NCI-H187 (cell line): Measurements from ENCODE around the gene KLHL25.

Experiments used
- DNase-seq, 2 experiments: peaks; one replicate each; lab custom pipeline; 2025; lab: John Stamatoyannopoulos, UW

The KLHL25 gene

DNA sequence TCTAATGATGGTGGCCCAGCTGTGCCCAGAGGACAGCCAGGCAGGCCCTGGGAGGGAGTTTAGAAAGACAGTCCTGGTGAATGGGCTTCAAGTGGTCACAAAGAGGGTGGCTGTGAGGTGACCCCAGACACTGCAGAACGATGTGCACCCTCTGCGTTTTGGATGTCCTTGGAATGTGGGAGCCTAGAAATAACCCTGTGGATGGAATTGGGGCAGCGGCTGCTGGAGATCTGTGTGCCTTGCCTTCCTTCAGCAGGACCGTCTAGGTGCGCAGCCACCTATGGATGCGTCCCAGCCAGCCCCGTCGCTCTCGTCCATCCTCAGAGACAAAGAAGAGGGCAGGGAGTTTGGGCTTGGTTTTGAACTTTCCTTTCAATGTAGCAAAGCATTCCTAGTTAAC lies 46.5 kb downstream of the KLHL25 start:
- DNase-seq, result no peak

DNA sequence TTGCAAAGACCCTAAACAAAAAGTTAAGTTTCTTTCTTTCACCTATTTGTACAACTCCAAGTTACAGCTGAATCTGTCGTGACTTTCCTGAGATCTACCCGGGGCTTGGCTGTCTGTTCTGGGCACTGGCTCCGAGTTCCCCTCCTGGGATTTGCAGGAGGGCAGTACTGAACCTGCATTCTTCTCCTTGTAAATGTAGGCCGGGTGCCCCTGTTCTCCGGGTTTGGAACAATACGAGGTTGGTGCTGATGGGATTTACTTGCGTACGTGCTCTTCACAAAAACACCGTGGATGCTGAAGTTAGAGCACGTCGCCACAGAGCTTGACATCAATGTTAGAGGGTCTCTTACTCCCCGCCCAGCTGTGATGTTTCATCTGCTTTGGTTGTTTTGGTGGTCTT lies 48.1 kb downstream of the KLHL25 start:
- no peak for DNase-seq

DNA sequence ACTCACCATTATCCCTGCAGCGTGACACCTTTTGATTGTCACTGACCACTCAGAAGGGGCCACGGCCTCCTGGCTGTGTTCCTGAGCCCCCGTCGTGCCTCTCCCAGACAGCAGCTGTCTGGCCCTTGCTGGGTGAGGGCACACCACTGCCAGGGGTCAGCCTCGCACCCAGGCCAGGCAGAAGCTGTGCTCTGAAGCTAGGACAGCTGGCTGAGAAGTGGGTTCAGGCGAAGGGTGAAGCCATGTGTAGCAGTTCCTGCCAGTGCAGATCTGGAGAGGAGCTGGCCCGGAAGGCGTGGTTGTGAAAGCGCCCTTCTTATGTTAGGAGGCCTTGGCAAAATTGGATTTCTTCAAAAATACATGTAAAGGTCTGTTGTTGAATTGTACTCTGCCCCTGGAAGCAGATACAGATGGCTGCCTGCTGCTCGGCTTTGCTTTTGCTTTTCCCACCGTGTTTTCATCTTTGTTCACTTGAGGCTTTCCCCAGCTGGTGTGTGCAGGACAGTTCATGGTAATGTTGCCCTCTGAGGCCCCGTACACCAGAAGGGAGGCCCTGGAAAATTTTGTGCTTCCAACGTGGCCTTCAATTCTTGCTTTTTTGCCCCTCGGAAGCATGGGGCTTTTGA lies 49.1 kb downstream of the KLHL25 start:
- no peak for DNase-seq

DNA sequence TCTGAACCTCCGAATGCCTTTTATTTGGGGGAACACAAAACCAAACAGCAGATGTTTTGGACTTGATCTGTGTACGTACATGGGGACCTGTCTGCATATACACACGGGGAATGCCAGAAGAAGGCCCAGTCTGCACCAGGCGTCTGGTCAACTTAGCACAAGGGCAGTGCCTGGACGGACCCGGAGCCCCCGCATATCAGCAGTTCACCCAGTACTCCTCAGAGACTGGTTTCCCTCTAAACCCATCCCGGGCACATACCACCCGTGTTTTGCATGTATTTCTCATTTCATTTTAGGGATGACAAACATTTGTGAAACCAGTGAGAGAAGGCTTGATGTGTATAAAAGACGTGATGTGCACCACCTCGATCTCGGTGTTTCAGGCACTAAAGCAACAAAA lies 49.7 kb downstream of the KLHL25 start:
- DNase-seq, result no peak

DNA sequence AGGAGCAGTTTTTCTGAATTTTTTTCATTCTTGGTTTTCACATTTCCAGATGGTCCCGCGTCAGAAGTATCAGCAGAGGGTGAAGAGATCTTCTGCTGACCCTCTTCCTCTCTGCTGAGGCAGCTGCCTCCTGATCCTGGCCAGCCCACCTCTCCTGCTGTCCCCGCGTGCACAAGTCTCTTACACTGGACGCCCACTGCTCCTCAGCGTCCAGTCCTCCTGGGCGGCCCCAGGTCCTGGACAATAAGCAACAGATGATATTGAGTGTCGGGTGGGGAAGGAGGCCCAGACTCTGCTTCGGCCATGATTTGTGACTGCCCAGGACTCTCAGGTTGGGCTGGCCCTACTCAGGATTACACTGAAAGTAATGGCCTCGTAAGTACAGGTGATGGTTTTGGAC lies 50.1 kb downstream of the KLHL25 start:
- no peak for DNase-seq

DNA sequence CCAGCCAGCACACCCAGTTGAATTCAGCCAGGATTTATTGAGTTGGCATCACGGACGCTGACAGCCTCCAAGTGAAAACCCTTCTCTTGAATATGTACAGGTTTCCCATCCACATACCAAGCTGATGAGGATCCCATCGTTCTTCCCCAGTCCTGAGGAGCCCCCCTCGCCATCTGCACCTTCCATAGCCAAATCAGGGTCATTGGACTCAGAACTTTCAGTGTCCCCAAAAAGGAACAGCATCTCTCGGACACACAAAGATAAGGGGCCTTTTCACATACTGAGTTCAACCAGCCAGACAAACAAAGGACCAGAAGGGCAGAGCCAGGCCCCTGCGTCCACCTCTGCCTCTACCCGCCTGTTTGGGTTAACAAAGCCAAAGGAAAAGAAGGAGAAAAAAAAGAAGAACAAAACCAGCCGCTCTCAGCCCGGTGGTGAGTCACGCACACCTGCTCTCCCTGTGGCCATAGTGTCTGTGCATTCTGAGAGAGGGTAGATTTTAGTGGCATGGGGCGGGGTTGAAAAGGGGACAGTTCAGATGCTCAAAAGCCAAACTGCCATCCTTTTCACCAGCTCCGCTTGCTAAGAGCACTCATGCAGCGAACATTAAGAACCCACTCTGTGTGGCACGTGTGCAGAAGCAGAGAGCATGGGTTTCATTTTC lies 51.2 kb downstream of the KLHL25 start:
- DNase-seq, result peak; percentile 63 to 76

DNA sequence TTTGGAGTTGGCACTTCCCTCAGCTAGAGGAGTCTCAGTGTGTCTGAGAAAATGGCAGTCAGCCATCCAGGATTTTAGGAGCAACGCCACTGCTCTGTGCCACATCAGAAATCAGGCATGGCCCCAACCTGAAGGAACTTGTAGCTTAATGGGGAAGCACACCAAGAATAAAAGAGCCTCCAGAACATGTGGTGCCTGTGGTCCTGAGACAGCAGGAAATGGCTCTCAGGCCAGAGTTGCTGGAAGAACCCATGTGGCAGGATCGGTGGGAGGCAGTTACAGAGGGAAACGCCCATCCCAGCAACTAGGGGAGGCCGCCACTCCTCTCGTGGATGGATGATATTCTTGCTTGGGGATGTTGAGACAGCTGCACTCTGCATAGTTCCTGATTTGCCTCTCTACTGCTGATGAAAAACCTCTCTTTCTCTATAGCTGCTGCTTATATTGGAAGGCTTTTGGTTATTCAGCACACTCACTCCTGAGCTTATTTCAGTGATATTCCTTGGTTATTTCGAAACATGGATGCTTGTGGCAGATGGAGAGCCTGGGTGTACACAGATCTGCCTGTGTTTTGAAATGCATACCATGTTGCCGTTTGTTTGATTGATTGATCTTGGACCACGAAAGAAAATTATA lies 52.4 kb downstream of the KLHL25 start:
- DNase-seq, result no peak

DNA sequence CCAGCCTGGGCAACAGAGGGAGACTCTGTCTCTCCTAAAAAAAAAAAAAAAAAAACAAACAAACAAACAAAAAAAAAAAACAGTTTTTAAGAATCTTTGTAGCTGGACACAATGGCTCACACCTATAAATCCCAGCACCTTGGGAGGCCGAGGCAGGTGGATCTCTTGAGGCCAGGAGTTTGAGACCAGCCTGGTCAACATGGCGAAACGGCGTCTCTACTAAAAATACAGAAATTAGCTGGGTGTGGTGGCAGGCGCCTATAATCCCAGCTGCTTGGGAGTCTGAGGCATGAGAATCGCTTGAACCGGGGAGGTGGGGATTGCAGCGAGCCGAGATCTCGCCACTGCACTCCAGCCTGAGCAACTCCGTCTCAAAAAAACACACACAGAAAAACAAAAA lies 53.1 kb downstream of the KLHL25 start:
- no peak for DNase-seq

DNA sequence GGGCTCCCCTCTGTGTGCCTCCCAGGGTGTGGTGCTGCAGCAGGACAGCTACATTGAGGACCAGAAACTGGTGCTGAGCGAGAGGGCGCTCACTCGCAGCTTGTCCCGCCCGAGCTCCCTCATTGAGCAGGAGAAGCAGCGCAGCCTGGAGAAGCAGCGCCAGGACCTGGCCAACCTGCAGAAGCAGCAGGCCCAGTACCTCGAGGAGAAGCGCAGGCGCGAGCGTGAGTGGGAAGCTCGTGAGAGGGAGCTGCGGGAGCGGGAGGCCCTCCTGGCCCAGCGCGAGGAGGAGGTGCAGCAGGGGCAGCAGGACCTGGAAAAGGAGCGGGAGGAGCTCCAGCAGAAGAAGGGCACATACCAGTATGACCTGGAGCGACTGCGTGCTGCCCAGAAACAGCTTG lies 53.7 kb downstream of the KLHL25 start:
- no peak for DNase-seq

DNA sequence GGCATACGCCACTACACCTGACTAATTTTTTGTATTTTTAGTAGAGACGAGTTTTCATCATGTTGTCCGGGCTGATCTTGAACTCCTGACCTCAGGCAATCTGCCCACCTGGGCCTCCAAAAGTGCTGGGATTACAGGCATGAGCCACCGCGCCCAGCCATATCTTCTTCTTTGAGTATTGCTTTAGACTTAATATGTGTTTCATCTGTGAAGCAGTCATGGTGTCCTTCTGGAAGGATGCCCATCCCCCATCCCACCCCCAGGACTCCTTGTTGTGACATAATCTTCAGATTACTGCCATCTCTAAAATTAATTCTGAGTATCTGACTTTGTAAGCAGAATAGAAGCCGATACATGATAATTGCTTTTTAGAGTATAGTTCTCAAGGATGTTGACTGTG lies 57.7 kb downstream of the KLHL25 start:
- DNase-seq, result no peak

DNA sequence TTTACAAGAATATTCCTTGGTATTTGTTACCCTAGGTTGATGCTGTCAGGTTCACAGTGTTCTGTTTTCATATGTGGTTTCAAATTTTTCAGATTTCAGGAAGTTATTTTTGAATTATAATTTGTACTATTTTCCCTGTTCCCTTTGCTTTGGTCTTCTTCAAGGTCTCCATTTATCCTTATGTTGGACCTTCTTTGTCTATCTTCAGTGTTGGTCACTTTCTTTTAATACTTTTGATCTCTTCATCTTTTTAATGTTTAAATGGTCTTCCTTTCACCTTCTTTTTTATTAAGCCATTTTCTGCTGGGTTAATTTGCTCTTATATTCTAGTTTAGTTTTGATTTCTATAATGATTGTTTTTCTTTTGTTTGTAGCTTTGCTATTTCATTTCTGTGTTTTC lies 61.3 kb downstream of the KLHL25 start:
- no peak for DNase-seq

DNA sequence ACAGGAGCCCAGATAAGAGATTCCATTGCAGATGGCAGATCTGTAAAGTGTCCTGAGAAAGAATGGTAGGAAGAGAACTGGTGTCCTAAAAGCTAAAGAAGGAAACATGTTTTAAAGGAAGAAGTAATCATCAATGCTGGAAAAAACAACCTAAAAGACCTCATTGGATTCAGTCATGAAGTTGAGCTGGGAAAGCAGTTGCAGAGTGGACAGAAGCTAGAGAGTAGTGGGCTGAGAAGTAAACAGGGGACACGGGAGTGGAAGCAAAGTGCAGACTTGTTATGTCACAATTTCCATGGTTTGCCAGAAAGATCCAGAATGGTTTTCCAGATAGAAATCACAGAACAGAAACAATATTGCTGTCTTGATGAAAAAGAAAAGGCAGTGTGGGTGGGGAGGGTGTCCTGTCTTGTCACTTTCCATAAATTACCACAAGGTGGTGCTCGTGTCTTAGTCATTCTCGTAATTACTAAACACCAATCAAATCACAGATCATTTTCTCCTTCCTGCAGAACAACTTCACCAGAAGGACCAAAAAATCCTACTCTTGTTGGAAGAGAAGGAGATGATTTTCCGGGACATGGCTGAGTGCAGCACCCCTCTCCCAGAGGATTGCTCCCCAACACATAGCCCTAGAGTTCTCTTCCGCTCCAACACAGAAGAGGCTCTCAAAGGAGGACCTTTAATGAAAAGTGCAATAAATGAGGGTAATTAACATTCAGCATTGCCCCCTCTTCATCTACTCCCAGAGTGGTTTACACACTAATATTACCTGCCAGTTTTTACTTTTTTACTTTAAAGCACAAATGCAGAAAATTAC lies 64.5 kb downstream of the KLHL25 start:
- peak in 1 of 2 experiments; percentile 2 for DNase-seq

DNA sequence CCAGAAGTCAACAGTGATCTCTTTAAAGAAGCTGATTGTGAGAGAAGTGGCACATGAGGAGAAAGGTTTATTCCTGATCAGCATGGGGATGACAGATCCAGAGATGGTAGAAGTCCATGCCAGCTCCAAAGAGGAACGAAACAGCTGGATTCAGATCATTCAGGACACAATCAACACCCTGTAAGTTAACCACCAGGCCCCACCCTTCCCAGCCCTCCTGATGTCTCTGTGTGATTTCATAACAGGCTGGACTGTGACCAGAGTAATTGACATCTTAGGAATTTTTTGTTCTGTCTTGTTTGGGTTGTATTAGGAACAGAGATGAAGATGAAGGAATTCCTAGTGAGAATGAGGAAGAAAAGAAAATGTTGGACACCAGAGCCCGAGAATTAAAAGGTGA lies 67.7 kb downstream of the KLHL25 start:
- no peak for DNase-seq

DNA sequence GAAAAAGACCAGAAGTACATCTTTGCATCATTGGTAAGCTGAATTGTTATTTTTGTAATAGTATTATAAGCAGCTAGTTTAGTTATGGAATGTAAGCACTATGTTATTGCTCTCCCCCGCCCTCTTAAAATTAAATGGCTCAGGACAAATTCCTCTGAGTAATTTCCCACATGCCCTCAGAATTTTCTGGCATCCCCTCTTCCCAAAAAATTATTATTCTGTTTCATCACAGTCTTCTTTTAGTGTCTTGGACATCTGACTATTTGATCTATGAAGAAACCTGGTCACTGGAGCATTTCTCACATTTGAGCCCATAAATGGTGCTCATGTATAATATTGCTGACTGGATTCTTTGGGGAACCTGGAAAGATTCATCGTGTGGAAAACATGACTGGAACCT lies 68.3 kb downstream of the KLHL25 start:
- no peak for DNase-seq

DNA sequence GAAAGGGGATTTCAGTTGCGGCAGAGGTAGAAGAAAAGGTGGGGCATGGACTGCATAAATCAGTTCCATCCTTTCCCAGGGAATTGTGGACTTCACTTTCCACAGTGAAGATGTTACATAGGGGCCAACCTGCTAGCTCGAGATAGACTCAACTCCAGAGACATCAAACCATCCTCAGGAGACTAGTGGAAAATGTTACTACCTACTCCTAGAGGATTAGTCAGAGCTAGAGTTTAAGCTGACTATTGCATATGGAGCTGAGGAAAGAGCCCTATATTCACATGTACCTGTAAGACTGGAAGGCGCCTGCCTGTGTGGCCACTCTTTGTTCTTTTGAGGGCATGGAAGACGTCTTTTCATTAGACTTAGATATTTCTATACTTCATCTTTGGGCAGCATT lies 69.2 kb downstream of the KLHL25 start:
- no peak for DNase-seq

DNA sequence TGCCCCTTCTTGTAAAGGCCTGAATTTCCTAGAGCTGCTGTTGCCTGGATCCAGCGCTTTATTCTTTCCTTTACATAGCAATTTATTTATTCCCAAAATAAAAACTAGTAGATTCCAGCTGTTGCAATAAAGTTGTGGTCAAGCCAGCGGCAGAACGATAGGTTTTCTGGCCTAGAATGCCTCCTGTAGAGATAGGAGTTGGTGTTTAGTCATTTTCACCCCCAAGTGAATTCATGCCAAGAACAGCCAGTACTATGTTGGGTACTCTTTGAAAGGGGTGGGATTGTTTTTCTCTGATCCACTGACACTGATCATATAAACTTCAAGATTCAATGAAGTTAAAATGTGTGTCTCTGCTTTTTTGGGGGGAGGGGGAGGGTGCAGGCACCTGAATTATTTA lies 69.7 kb downstream of the KLHL25 start:
- DNase-seq, result no peak

DNA sequence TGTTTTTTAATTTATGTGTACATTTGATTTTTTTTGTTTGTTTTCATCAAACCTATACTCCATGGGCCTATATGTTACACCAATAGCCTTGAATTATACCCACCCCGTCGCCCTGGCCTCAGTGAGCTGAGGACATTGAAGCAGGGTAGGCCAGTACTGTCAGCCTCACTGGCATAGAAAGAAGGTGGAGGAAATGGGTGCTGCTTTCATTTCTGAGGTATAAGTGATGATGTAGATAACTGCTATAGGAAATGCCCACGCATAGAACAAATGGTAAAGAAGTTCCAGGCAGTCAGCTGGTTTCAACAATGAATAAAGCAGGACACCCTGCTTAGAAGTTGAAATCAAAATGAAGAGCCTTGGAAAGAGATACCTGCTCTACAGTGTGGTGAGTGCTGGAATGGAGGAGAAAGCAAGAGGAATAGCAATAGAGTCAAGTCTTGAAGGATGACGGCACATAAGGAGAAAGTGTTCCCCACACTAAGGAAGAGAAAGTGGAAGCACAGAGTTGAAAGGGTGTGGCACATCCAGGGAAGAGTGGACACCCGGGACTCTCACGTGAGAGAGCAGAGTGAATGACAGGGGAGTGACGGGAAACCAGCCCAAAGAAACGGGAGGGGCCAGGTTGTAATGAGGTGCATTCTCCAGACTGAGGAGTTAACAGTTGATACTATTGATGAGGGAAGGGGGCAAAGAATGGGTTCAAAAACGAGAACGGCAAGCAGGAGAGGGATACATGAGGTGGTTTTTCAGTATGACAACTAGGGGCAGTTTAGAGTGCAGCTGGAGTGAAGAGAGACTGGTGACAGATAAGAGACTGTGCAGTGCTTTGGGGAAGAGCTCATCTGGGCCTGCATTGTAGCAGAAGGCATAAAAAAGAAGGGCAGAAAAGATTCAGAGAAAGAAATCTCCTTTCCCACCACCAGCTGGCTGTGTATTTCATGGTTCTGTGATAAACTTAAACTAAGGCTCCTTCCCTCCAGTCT lies 70.5 kb downstream of the KLHL25 start:
- DNase-seq, result no peak

DNA sequence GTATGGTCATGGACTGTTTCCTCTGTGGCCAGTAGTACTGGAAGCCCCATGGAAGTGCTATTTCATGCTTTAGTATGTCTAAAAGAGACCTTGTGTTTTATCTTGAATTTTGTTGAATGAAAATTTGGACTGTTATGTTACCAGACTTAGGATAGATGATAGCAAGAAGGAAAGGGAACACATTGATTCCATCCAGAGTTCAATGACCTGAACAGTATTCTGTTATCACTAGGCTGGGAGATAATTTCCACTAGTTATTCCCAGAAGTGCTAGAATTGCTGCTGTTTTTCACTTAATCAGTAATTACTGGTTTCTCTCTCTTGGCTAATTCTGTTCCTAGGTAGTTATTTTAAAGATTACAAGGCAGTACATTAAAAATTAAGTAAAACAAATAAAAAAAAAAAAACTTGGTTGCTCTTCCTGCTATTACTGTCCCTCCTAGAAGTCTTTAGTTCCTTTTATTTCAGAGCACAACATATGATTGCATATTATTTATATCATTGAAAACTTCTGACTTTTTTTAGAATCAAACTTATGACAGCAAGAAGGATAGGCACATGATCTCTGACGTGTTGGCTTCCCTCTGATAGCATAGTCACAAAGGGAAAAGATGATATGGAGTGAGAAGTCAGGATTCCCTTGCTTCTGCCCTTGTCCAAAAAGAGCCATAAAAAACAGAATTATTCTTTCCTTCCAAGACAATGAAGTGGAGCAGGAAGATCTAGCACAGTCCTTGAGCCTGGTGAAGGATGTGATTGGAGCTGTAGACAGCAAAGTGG lies 72.2 kb downstream of the KLHL25 start:
- no peak for DNase-seq

DNA sequence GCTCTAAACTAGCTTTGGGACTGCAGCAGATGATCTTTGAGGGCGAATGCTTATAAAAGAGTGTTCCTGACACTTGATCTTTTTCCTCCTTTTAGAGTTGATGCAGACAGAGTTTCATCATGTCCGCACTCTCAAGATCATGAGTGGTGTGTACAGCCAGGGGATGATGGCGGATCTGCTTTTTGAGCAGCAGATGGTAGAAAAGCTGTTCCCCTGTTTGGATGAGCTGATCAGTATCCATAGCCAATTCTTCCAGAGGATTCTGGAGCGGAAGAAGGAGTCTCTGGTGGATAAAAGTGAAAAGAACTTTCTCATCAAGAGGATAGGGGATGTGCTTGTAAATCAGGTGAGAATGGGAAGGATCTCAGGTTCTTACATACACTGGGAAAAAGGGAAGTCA lies 75.7 kb downstream of the KLHL25 start:
- peak in 1 of 2 experiments; percentile 4 for DNase-seq

DNA sequence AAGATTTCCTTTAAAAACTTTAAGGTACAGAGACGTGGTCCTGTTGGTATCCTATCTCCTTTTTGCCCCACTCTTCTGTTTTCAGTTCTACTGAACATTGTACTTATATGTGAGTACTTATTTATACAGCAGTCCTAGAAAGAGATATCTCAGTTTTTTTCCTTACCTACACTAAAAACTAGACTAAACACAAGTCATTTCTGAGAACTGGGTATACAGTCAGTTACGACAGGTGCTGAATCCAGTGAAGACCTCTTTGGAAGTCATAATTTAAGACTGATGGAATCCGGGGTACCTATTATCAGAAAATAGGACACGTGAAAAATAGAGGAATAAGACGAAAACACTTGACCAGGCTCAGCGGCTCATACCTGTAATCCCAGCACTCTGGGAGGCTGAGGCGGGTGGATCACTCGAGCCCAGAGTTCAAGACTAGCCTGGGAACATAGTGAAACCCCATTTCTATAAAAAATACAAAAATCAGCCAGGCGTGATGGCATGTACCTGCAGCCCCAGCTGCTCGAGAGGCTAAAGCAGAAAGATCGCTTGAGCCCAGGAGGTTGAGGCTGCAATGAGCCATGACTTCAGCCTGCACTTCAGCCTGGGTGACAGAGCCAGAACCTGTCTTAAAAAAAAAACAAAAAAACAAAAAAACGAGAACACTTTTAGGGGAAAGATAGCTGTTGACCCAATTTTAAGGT lies 76.3 kb downstream of the KLHL25 start:
- no peak for DNase-seq
